ENCODE data around the gene COL6A5.

GRCh38 chr3:130429713-130430023, 84.2 kb downstream of the COL6A5 start:
- TF ChIP-seq POLR2A (IDR thresholded peaks at IDR 0.05) (no peak), CTCF (IDR thresholded peaks at IDR 0.05) (no peak)
